Trophoblast cell (in vitro differentiated cells and primary cell): ENCODE data around the gene AP1S3.

Source experiments
- DNase-seq, 2 donors: peaks; one replicate each; pipeline ENCODE4 v3.0.0-alpha.2; 2016
- H2AFZ ChIP-seq: 2 replicates; pipeline ENCODE4 v1.6.1; 2013; ENCODE audit warnings: low read length, moderate library complexity, mild to moderate bottlenecking; ENCODE audit not compliant: insufficient read depth, poor library complexity
- H2AK5ac ChIP-seq: 2 replicates; pipeline ENCODE4 v1.6.1; 2013; ENCODE audit warnings: mild to moderate bottlenecking, low read length
- H2BK120ac ChIP-seq: 2 replicates; pipeline ENCODE4 v1.6.1; 2013; ENCODE audit warnings: low read length, mild to moderate bottlenecking, moderate library complexity; ENCODE audit not compliant: insufficient read depth, poor library complexity
- H2BK12ac ChIP-seq: 2 replicates; pipeline ENCODE4 v1.6.1; 2013; ENCODE audit warnings: mild to moderate bottlenecking, low read length, moderate library complexity
- H2BK5ac ChIP-seq: 2 replicates; pipeline ENCODE4 v1.6.1; 2013; ENCODE audit warnings: low read length, low read depth, moderate library complexity, mild to moderate bottlenecking; ENCODE audit not compliant: poor library complexity
- H3K14ac ChIP-seq: 2 replicates; pipeline ENCODE4 v1.6.1; 2013; ENCODE audit warnings: mild to moderate bottlenecking, low read length
- H3K18ac ChIP-seq: 2 replicates; pipeline ENCODE4 v1.6.1; 2013; ENCODE audit warnings: mild to moderate bottlenecking, low read length
- H3K23ac ChIP-seq: 2 replicates; pipeline ENCODE4 v1.6.1; 2013; ENCODE audit warnings: low read length
- H3K27ac ChIP-seq: 2 replicates; pipeline ENCODE4 v1.5.1; 2013; ENCODE audit warnings: low read depth, mild to moderate bottlenecking, inconsistent platforms, low read length, moderate library complexity
- H3K27me3 ChIP-seq: 2 replicates; pipeline ENCODE4 v1.6.1; 2013; ENCODE audit warnings: inconsistent platforms, mild to moderate bottlenecking, low read length, moderate library complexity; ENCODE audit not compliant: insufficient read depth
- H3K36me3 ChIP-seq, 2 experiments: 1 replicate in 1 of 2; 2 replicates in 1 of 2; pipeline ENCODE4 v1.6.1; 2013; ENCODE audit warnings: low read length in 2 of 2, mild to moderate bottlenecking in 2 of 2, moderate library complexity in 1 of 2; ENCODE audit not compliant: insufficient read depth in 2 of 2, control insufficient read depth in 1 of 2
- H3K4ac ChIP-seq: 2 replicates; pipeline ENCODE4 v1.6.1; 2013; ENCODE audit warnings: low read depth, mild to moderate bottlenecking, low read length, moderate library complexity
- H3K4me1 ChIP-seq, 2 experiments: 1 replicate in 1 of 2; 2 replicates in 1 of 2; pipeline ENCODE4 v1.6.1; 2013; ENCODE audit warnings: low read length in 2 of 2, mild to moderate bottlenecking in 2 of 2, moderate library complexity in 1 of 2; ENCODE audit not compliant: insufficient read depth in 2 of 2, control insufficient read depth in 1 of 2
- H3K4me2 ChIP-seq: 2 replicates; pipeline ENCODE4 v1.6.1; 2013; ENCODE audit warnings: inconsistent platforms, mild to moderate bottlenecking, low read length, moderate library complexity
- H3K4me3 ChIP-seq: 2 replicates; pipeline ENCODE4 v1.5.1; 2013; ENCODE audit warnings: mild to moderate bottlenecking, low read depth, low read length, inconsistent platforms
- H3K79me1 ChIP-seq: one replicate; pipeline ENCODE4 v1.6.1; 2013; ENCODE audit warnings: low read length
- H3K79me2 ChIP-seq: 2 replicates; pipeline ENCODE4 v1.6.1; 2013; ENCODE audit warnings: low read length, mild to moderate bottlenecking; ENCODE audit not compliant: control insufficient read depth, insufficient read depth, poor library complexity
- H3K9ac ChIP-seq: 2 replicates; pipeline ENCODE4 v1.6.1; 2013; ENCODE audit warnings: mild to moderate bottlenecking, low read length
- H3K9me3 ChIP-seq: 2 replicates; pipeline ENCODE4 v1.6.1; 2013; ENCODE audit warnings: low read depth, mild to moderate bottlenecking, control low read depth, inconsistent platforms, low read length; ENCODE audit not compliant: insufficient read depth
- H4K12ac ChIP-seq: 2 replicates; pipeline ENCODE4 v1.6.1; 2013; ENCODE audit warnings: low read depth, mild to moderate bottlenecking, low read length, moderate library complexity
- H4K8ac ChIP-seq: 2 replicates; pipeline ENCODE4 v1.6.1; 2013; ENCODE audit warnings: low read depth, mild to moderate bottlenecking, low read length, moderate library complexity
- H4K91ac ChIP-seq: one replicate; pipeline ENCODE4 v1.6.1; 2013; ENCODE audit warnings: low read depth, mild to moderate bottlenecking, low read length, moderate library complexity
- WGBS: extraction: QIAGEN DNeasy Blood & Tissue Kit; methylation state at CpG from one replicate; pipeline ENCODE4 v1.1.7; 2013; ENCODE audit warnings: missing lambda C conversion rate; ENCODE audit not compliant: insufficient read length, insufficient coverage; ENCODE audit errors: extremely low coverage; 5-methylcytosine and 5-hydroxymethylcytosine counted together

Gene AP1S3

DNA sequence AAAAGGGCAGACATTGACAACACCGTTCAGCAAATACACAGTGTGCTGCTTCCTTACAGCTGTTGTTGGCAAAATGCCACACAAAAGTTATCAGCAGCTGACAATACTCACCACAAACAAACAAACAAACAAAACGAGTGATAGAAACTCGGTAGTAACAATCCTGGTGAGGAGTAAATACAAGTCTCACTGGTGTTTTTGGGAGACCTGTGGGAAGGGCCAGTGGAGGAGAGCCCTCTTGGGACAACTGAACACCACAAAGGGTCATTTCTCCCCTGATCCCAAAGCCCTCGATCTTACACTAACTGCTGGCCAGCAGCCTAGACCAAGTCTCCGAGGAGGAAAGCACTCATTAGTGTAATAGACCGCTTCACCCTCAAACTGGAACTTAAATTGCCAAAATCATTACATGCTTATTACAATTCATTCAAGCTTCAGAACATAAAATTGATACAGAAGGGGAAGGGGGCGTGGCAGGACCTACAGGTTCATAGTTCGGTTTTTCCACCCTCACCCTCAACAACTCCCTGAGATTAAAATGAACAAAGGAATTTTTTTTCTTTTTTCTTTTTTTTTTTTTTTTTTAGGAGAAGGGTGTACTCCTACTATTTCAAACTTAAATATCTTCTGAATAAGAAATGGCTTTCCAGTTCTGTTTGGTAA is 5.0 kb downstream of the AP1S3 start:
- Histone ChIP-seq H3K27me3 (no peaks in the 10 kb centered on the region), H3K79me2 (peaks cover 2% of the 10 kb centered on the region), H2BK12ac (no peak overlapping the region), H3K4ac (no peak overlapping the region), H3K4me3 (no peak overlapping the region), H3K79me1 (no peaks in the 10 kb centered on the region), H3K9me3 (no peaks in the 10 kb centered on the region), H3K4me2 (no peak overlapping the region), H2BK120ac (no peak overlapping the region), H2AFZ (no peak overlapping the region), H2BK5ac (no peak overlapping the region), H4K91ac (no peak overlapping the region), H3K4me1 (peaks cover 3 to 4% of the 10 kb centered on the region in 2 experiments), H4K12ac (no peak overlapping the region), H3K27ac (no peak overlapping the region), H3K9ac (no peak overlapping the region), H3K36me3 (no peaks in the 10 kb centered on the region), H3K14ac (no peak overlapping the region), H3K18ac (no peak overlapping the region), H3K23ac (no peak overlapping the region), H4K8ac (no peak overlapping the region), H2AK5ac (no peak overlapping the region)
- DNase-seq: no peak
- whole genome bisulfite sequencing: no CpG with 5 or more reads among the region's 8 CpGs

DNA sequence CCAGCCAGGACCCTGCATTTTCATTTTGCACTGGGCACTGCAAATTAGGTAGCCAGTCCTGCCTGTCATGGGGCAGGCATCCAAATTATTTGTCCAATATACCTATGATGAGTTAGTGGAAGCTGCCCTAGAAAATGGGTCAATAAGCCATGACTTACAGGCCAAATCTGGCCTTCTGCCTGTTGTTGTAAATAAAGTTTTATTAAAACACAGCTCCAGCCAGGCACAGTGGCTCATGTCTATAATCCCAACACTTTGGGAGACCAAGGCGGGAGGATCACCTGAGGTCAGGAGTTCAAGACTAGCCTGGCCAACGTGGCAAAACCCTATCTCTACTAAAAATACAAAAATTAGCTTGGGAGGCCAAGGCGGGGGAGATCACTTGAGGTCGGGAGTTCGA is 8.3 kb downstream of the AP1S3 start:
- Histone ChIP-seq H3K27ac (no peak overlapping the region), H3K9me3 (no peaks in the 10 kb centered on the region), H4K12ac (no peak overlapping the region), H3K9ac (no peak overlapping the region), H3K4me2 (no peak overlapping the region), H4K91ac (no peak overlapping the region), H3K27me3 (no peaks in the 10 kb centered on the region), H2AFZ (no peak overlapping the region), H3K36me3 (no peaks in the 10 kb centered on the region), H2BK12ac (no peak overlapping the region), H2AK5ac (no peak overlapping the region), H3K4me1 (no peaks in the 10 kb centered on the region), H2BK5ac (no peak overlapping the region), H3K79me1 (no peaks in the 10 kb centered on the region), H2BK120ac (no peak overlapping the region), H3K23ac (no peak overlapping the region), H3K79me2 (no peaks in the 10 kb centered on the region), H3K18ac (no peak overlapping the region), H3K4me3 (no peak overlapping the region), H4K8ac (no peak overlapping the region), H3K4ac (no peak overlapping the region), H3K14ac (no peak overlapping the region)
- no peak for DNase-seq
- WGBS: no CpG with 5 or more reads among the region's 5 CpGs

DNA sequence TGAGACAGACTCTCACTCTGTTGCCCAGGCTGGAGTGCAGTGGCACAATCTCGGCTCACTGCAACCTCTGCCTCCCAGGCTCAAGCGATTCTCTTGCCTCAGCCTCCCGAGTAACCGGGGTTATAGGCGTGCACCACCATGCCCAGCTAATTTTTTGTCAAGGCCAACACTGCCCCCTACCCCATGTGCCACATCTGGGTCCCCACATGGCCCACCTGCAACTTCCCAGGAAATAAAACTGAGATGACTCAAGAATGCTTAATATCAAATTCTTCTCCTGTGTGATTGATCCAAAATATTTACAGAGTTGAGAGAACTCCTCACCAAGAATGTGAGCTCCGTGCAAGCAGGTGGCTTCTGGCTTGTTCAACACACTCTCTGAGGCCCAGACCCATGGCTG is 9.1 kb downstream of the AP1S3 start:
- H4K8ac ChIP-seq: no peak overlapping the region
- H2BK5ac ChIP-seq: no peak overlapping the region
- no peaks in the 10 kb centered on the region for H3K36me3 ChIP-seq
- H3K27ac ChIP-seq: no peak overlapping the region
- no peak overlapping the region for H2BK12ac ChIP-seq
- no peak overlapping the region for H2AK5ac ChIP-seq
- no peaks in the 10 kb centered on the region for H3K79me2 ChIP-seq
- no peak overlapping the region for H3K23ac ChIP-seq
- H4K91ac ChIP-seq: no peak overlapping the region
- H3K4me3 ChIP-seq: no peak overlapping the region
- H3K79me1 ChIP-seq: no peaks in the 10 kb centered on the region
- H3K27me3 ChIP-seq: no peaks in the 10 kb centered on the region
- no peak overlapping the region for H3K14ac ChIP-seq
- H3K4ac ChIP-seq: no peak overlapping the region
- no peaks in the 10 kb centered on the region for H3K9me3 ChIP-seq
- no peaks in the 10 kb centered on the region for H3K4me1 ChIP-seq
- no peak overlapping the region for H3K18ac ChIP-seq
- no peak overlapping the region for H3K9ac ChIP-seq
- no peak overlapping the region for H3K4me2 ChIP-seq
- no peak overlapping the region for H4K12ac ChIP-seq
- no peak overlapping the region for H2AFZ ChIP-seq
- no peak for DNase-seq
- no CpG with 5 or more reads among the region's 6 CpGs for WGBS
- no peak overlapping the region for H2BK120ac ChIP-seq

DNA sequence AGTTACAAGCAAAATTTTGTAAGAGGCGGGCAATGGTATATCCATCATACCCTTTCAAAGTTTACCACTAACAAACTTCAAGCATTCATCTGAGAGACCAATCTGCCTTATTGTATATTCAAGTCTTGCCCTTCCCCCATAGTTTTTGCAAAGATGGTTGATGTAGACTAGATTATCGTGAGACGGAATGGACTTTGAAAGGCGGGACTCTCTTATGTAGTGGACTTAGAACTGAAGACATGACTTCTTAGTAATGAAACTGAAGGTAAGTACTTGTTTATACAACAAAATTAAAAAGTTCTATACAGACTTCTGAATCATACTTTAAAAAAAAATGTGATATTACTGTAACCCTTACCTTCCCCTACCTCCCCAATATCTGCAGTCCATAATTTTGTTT is 10.4 kb downstream of the AP1S3 start:
- WGBS: no CpG with 5 or more reads among the region's 4 CpGs
- H2BK120ac ChIP-seq: no peak overlapping the region
- H3K4ac ChIP-seq: no peak overlapping the region
- no peak for DNase-seq
- no peak overlapping the region for H3K27ac ChIP-seq
- H3K4me2 ChIP-seq: no peak overlapping the region
- no peak overlapping the region for H2AK5ac ChIP-seq
- H2AFZ ChIP-seq: no peak overlapping the region
- H3K4me1 ChIP-seq: no peaks in the 10 kb centered on the region
- H3K14ac ChIP-seq: no peak overlapping the region
- no peak overlapping the region for H3K9ac ChIP-seq
- no peaks in the 10 kb centered on the region for H3K9me3 ChIP-seq
- H3K27me3 ChIP-seq: no peaks in the 10 kb centered on the region
- H3K36me3 ChIP-seq: no peaks in the 10 kb centered on the region
- no peak overlapping the region for H4K91ac ChIP-seq
- H4K12ac ChIP-seq: no peak overlapping the region
- H3K4me3 ChIP-seq: no peak overlapping the region
- H3K18ac ChIP-seq: no peak overlapping the region
- no peak overlapping the region for H2BK12ac ChIP-seq
- H4K8ac ChIP-seq: no peak overlapping the region
- no peaks in the 10 kb centered on the region for H3K79me1 ChIP-seq
- H2BK5ac ChIP-seq: no peak overlapping the region
- H3K79me2 ChIP-seq: no peaks in the 10 kb centered on the region
- no peak overlapping the region for H3K23ac ChIP-seq
